Endodermal cell (in vitro differentiated cells): Measurements from ENCODE around the gene TSPAN18. TPM values are rescaled to one million over a fixed set of nuclear protein-coding genes. Genes with fewer than 3 reads are reported as not detected.

Experiments
- DNase-seq: peaks from one replicate; pipeline ENCODE4 v3.0.0-alpha.2; 2017
- H3K27ac ChIP-seq: 2 replicates; pipeline ENCODE4 v1.5.1; 2013; ENCODE audit warnings: mild to moderate bottlenecking, low read depth, low read length, moderate library complexity
- H3K27me3 ChIP-seq: 2 replicates; pipeline ENCODE4 v1.6.1; 2013; ENCODE audit warnings: mild to moderate bottlenecking, low read length, moderate library complexity; ENCODE audit not compliant: insufficient read depth, control insufficient read depth, poor library complexity, severe bottlenecking
- H3K36me3 ChIP-seq: 2 replicates; pipeline ENCODE4 v1.7.0; 2013; ENCODE audit warnings: mild to moderate bottlenecking, low read length, moderate library complexity; ENCODE audit not compliant: control insufficient read depth, insufficient read depth
- H3K4me1 ChIP-seq: one replicate; pipeline ENCODE4 v1.7.0; 2013; ENCODE audit warnings: low read length; ENCODE audit not compliant: control insufficient read depth, insufficient read depth
- H3K4me3 ChIP-seq: 2 replicates; pipeline ENCODE4 v1.5.1; 2013; ENCODE audit warnings: mild to moderate bottlenecking, low read length, moderate library complexity
- H3K9ac ChIP-seq: 2 replicates; pipeline ENCODE4 v1.6.1; 2013; ENCODE audit warnings: mild to moderate bottlenecking, low read length, moderate library complexity; ENCODE audit not compliant: poor library complexity, severe bottlenecking; ENCODE audit errors: extremely low read depth
- H3K9me3 ChIP-seq: 2 replicates; pipeline ENCODE4 v1.6.1; 2013; ENCODE audit warnings: mild to moderate bottlenecking, low read length, moderate library complexity; ENCODE audit not compliant: control insufficient read depth
- H3K27ac Mint-ChIP-seq: 2 replicates; pipeline ENCODE4 v1.8.0; 2020; ENCODE audit warnings: mixed read lengths
- H3K27me3 Mint-ChIP-seq: 2 replicates; pipeline ENCODE4 v1.8.0; 2021; ENCODE audit warnings: mild to moderate bottlenecking, mixed read lengths; ENCODE audit not compliant: insufficient read depth
- H3K36me3 Mint-ChIP-seq: 2 replicates; pipeline ENCODE4 v1.8.0; 2020; ENCODE audit warnings: low read depth, mixed read lengths
- H3K4me1 Mint-ChIP-seq: 2 replicates; pipeline ENCODE4 v1.8.0; 2020; ENCODE audit warnings: mixed read lengths
- H3K4me3 Mint-ChIP-seq: 2 replicates; pipeline ENCODE4 v1.8.0; 2020; ENCODE audit warnings: mild to moderate bottlenecking, moderate library complexity, mixed read lengths
- H3K9me3 Mint-ChIP-seq: 2 replicates; pipeline ENCODE4 v1.8.0; 2020; ENCODE audit warnings: mild to moderate bottlenecking, mixed read lengths
- CTCF ChIP-seq: fragments of 200-600 bp; sonication (generic); conservative IDR thresholded peaks from 2 replicates; pipeline ENCODE4 v1.5.0; 2021; ENCODE audit warnings: antibody characterized with exemption, mild to moderate bottlenecking
- WGBS, 2 experiments: methylation state at CpG; one replicate each; pipeline versions ENCODE4 v1.1.5 to v1.1.7; 2013; ENCODE audit warnings: missing lambda C conversion rate in 2 of 2, mixed read lengths in 1 of 2; ENCODE audit not compliant: insufficient coverage in 1 of 2, insufficient read length in 1 of 2; 5-methylcytosine and 5-hydroxymethylcytosine counted together
- total RNA-seq, 2 donors: library from RNA; stranded (reverse); fragmentation: NEBNext Ultra II Directional in 1 of 2; extraction: Animal tissue kit (Norgen Biotek cat#: 25700) in 1 of 2; gene quantifications; 2 replicates in 1 of 2; 3 replicates in 1 of 2; pipeline ENCODE4 v1.2.1, GENCODE V29; 2021

The TSPAN18 gene
- total RNA-seq, 2 donors from 2014 or later: 28.0 to 28.7 TPM

DNA sequence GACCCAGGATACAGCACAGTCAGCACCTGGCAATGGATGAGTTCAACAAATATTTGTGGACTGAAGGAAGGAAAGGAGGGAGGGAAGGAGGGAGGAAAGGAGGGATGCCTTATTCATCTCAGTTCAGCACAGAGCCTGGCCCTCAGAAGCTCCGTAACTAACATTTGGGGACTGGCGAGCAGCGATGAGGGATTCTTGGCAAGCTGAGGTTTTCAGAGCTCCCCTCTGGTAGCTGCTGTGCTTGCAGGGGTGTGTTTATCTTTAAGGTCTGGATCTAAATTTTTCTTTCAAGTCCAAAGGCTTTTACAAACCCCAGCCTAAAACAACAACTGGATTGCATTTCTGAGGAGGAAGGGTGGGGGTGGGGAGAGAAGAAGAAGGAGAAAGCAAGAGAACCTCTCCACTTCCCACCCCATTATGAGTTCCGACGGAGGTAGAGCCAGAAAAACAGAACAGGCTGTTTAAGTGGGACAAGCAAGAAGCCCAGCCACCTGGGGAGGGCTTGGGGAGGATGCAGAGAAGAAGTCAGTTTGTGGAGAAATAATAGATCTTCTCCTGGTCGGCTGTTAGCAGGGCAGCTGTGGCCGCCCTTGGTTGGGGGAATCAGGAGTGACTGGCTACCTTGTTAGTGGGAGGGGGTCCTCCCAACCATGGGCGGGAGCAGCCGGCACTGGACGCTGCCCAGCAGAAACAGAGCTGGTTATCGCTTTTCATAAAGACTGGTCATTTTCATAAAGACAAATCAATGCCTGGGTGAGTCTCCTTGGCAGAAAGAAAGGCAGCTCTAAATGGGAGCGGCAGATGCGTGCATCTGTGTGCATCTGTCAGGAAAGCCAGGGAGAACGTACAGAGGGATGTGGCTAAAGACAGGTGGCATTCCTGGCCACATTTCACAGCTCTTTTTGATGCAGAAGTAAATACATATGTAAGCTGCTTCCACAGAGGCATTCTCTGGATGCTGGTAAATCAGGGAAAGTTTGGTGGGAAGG, 78.0 kb downstream of the TSPAN18 start:
- Mint-ChIP-seq H3K4me3 (no peak overlapping the region), H3K9me3 (no peaks in the 10 kb centered on the region), H3K36me3 (no peaks in the 10 kb centered on the region), H3K4me1 (peaks cover 44% of the 10 kb centered on the region), H3K27me3 (peaks cover 2% of the 10 kb centered on the region), H3K27ac (no peak overlapping the region)
- H3K27me3 ChIP-seq: no peaks in the 10 kb centered on the region
- H3K4me3 ChIP-seq: no peak overlapping the region
- no peak for TF ChIP-seq CTCF
- H3K27ac ChIP-seq: no peak overlapping the region
- no peak for DNase-seq
- WGBS, 2 experiments: 67 to 76% methylated on average over 9 to 14 of the region's 14 CpGs
- H3K4me1 ChIP-seq: peaks cover 3% of the 10 kb centered on the region
- H3K9me3 ChIP-seq: no peaks in the 10 kb centered on the region
- no peaks in the 10 kb centered on the region for H3K36me3 ChIP-seq
- H3K9ac ChIP-seq: no peak overlapping the region

- peak overlapping the region; percentile 13 for H3K27ac Mint-ChIP-seq
- H3K4me1 Mint-ChIP-seq: peaks cover 40% of the 10 kb centered on the region
- no peaks in the 10 kb centered on the region for H3K27me3 ChIP-seq
- 72 to 79% methylated on average over 6 of the region's 6 CpGs for WGBS, 2 experiments
- no peaks in the 10 kb centered on the region for H3K9me3 Mint-ChIP-seq
- H3K4me3 ChIP-seq: no peak overlapping the region
- H3K9me3 ChIP-seq: no peaks in the 10 kb centered on the region
- H3K36me3 Mint-ChIP-seq: no peaks in the 10 kb centered on the region
- peaks cover 3% of the 10 kb centered on the region for H3K4me1 ChIP-seq
- H3K4me3 Mint-ChIP-seq: no peak overlapping the region
- peaks cover 3% of the 10 kb centered on the region for H3K27me3 Mint-ChIP-seq
- DNase-seq: no peak
- H3K9ac ChIP-seq: no peak overlapping the region
- no peaks in the 10 kb centered on the region for H3K36me3 ChIP-seq
- TF ChIP-seq CTCF: no peak
- no peak overlapping the region for H3K27ac ChIP-seq
These were observed 78.8 kb downstream of the TSPAN18 start for GRCh38 chr11:44805596-44805995.

DNA sequence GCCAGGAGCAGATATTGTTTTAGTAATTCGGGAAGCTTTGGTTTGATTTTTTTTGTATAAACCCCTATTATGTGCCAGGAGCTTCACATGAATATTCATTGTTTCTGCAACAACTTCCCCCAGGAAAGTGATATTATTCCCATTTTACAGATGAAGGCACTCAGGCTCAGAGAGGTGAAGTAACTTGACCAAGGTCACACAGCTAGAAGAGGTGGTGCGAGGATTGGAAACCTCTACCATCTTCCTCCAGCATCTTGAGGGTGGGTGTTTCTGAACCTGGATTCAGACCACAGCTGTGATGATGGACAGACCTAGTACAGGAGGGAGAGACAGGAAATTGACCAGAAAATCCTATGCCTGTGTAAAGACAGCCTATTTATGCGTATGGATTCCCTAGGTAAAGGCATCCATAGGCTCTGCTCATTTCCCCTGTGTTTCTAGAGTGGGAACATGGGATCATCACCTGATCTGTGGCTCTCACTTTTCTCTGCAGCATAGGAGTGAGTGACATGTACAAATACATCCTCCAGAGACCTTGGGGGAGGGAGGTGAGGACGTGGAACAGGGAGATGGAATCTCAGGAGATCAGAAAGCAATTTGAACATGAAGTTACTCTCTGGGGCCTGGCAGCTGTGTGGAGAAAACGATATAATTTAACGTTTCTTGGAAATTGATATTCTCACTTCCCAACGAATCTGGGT, 81.4 kb downstream of the TSPAN18 start:
- Mint-ChIP-seq H3K27ac (no peak overlapping the region), H3K36me3 (no peaks in the 10 kb centered on the region), H3K4me3 (no peak overlapping the region), H3K9me3 (no peaks in the 10 kb centered on the region), H3K4me1 (peaks cover 30% of the 10 kb centered on the region), H3K27me3 (peaks cover 6% of the 10 kb centered on the region)
- DNase-seq: no peak
- Histone ChIP-seq H3K9ac (no peak overlapping the region), H3K4me1 (peaks cover 2% of the 10 kb centered on the region), H3K36me3 (no peaks in the 10 kb centered on the region), H3K9me3 (no peaks in the 10 kb centered on the region), H3K27me3 (no peaks in the 10 kb centered on the region), H3K27ac (no peak overlapping the region), H3K4me3 (no peak overlapping the region)
- WGBS, 2 experiments: 91 to 95% methylated on average over 5 to 7 of the region's 7 CpGs
- no peak for TF ChIP-seq CTCF
